Stomach (tissue), 9 donors: ENCODE measurements around the gene GRAMD2B. TPM values are rescaled to one million over a fixed set of nuclear protein-coding genes. Genes with fewer than 3 reads are reported as not detected.
A peak's percentile ranks its signal among the peaks of the same experiment; 100 is the strongest.

Experiments used
- DNase-seq, 2 donors: peaks; one replicate each; pipeline versions ENCODE4 v3.0.0 to v3.0.0-alpha.2; 2013 to 2019
- H3K27ac ChIP-seq, 5 donors: fragments of 200-600 bp in 4 of 5; sonication (generic) in 4 of 5; one replicate each; pipeline ENCODE4 v1.5.1; 2013 to 2019; ENCODE audit warnings: mild to moderate bottlenecking in 1 of 5, moderate library complexity in 1 of 5
- H3K27me3 ChIP-seq, 3 donors: fragments of 200-600 bp; sonication (generic); one replicate each; pipeline ENCODE4 v1.5.1; 2017 to 2019; ENCODE audit warnings: mixed run types in 1 of 3
- H3K36me3 ChIP-seq, 4 donors: fragments of 200-600 bp; sonication (generic); 1 replicate in 3 of 4; 2 replicates in 1 of 4; pipeline ENCODE4 v1.5.1; 2016 to 2019
- H3K4me1 ChIP-seq, 4 donors: fragments of 200-600 bp; sonication (generic); one replicate each; pipeline ENCODE4 v1.5.1; 2016 to 2019
- H3K4me3 ChIP-seq, 4 donors: fragments of 200-600 bp; sonication (generic) in 3 of 4; one replicate each; pipeline ENCODE4 v1.5.1; 2016 to 2019; ENCODE audit warnings: mild to moderate bottlenecking in 1 of 4
- H3K9me3 ChIP-seq, 4 donors: fragments of 200-600 bp; sonication (generic); one replicate each; pipeline ENCODE4 v1.5.1; 2016 to 2019
- CTCF ChIP-seq, 7 experiments: fragments of 450-650 bp in 4 of 7; fragments of 200-600 bp in 3 of 7; sonication (generic) in 3 of 7; IDR thresholded peaks; one replicate each; pipeline ENCODE4 v1.5.1; 2016 to 2019; ENCODE audit warnings: antibody characterized with exemption in 7 of 7, control low read depth in 2 of 7, mild to moderate bottlenecking in 1 of 7
- EP300 ChIP-seq: sonication (generic); formaldehyde crosslinking; IDR thresholded peaks from one replicate; pipeline ENCODE4 v1.6.1; 2017; ENCODE audit warnings: antibody characterized with exemption
- POLR2A ChIP-seq, 4 donors: fragments of 450-650 bp; IDR thresholded peaks; one replicate each; pipeline ENCODE4 v1.6.1; 2016; ENCODE audit warnings: antibody characterized with exemption in 4 of 4, control low read depth in 2 of 4, mild to moderate bottlenecking in 1 of 4, moderate library complexity in 1 of 4
- POLR2AphosphoS5 ChIP-seq, 3 donors: sonication (generic); formaldehyde crosslinking; IDR thresholded peaks; one replicate each; pipeline ENCODE4 v1.6.1; 2016; ENCODE audit warnings: antibody characterized with exemption in 3 of 3
- WGBS, 5 donors: extraction: QIAGEN DNeasy Blood & Tissue Kit in 3 of 5; methylation state at CpG; one replicate each; pipeline versions ENCODE4 v1.1.5 to v1.1.7; 2013 to 2018; 5-methylcytosine and 5-hydroxymethylcytosine counted together
- intact Hi-C: fragments of 100-400 bp; cut with DNase I; formaldehyde crosslinking; loops from one replicate; pipeline ENCODE4 v1.15.1; 2023; ENCODE audit warnings: low total_unique reads
- polyA plus RNA-seq, 3 donors: library from polyadenylated mRNA; stranded (reverse); fragments of 200-250 nt; gene quantifications; one replicate each; pipeline ENCODE4 v1.2.3, GENCODE V29; 2013
- total RNA-seq, 5 donors: library from RNA; depleted of rRNA; stranded (reverse); fragments of >200 nt; gene quantifications; one replicate each; pipeline versions ENCODE4 v1.1.0 to v1.2.3, GENCODE V29; 2014 to 2016
- donor health status: healthy with polysubstance abuse.
- donor health status: Bipolar disorder and iron deficiency.
- donor health status: healthy.

Gene GRAMD2B
- total and polyA plus RNA-seq, 8 donors = 5.7 to 69.6 (median 23.7) TPM

DNA sequence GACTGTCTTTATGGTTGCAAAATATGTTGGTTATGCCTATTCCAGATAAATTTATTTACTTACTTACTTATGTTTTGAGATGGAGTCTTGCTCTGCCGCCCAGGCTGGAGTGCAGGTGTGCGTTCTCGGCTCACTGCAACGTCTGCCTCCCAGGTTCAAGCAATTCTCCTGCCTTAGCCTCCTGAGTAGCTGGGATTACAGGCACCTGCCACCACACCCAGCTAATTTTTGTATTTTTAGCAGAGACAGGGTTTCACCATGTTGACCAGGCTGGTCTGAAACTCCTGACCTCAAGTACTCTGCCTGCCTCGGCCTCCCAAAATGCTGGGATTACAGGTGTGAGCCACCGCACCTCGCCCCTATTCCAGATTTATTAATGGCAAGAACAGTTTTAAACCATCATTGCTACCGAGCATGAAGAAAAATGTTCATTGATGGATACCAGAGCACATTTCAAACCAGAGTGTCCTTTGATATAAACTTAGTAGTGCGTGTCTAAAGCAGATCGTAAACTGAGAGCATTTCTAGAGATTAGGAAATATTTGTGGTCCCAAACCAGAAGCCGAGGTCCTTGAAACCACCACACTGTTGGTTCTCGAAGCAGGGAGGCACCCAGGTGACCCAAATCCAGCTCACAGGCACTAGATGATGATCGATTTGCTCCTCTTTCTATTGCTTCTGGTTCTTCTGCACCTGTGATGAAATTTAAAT, 85.2 kb downstream of the GRAMD2B start:
- peak overlapping the region; percentile 64 to 84 (median 76) for H3K27ac ChIP-seq
- peaks cover 3 to 26% (median 13%) of the 10 kb centered on the region in 4 donors for H3K4me1 ChIP-seq
- H3K27me3 ChIP-seq = no peaks in the 10 kb centered on the region
- 84 to 90% (median 86%) methylated on average over 13 of the region's 13 CpGs for WGBS, 5 donors
- DNase-seq = no peak
- intact Hi-C loops = no loop called here
- no peak overlapping the region for H3K4me3 ChIP-seq
- H3K36me3 ChIP-seq = no peaks in the 10 kb centered on the region
- TF ChIP-seq POLR2A (IDR thresholded peaks at IDR 0.05) = no peak
- TF ChIP-seq POLR2AphosphoS5 (IDR thresholded peaks at IDR 0.05) = no peak
- no peak for TF ChIP-seq CTCF (IDR thresholded peaks at IDR 0.05)
- TF ChIP-seq EP300 = no peak
- H3K9me3 ChIP-seq = no peaks in the 10 kb centered on the region

- peaks cover 0 to 21% (median 11%) of the 10 kb centered on the region in 4 donors for H3K4me1 ChIP-seq
- H3K27ac ChIP-seq = peak overlapping the region; percentile 64 to 84 (median 76)
- TF ChIP-seq EP300 (peak; percentile 60), POLR2A (IDR thresholded peaks at IDR 0.05) (no peak), POLR2AphosphoS5 (IDR thresholded peaks at IDR 0.05) (peak; percentile 60 to 89 (median 86)), CTCF (IDR thresholded peaks at IDR 0.05) (no peak)
- intact Hi-C loops = no loop called here
- no peaks in the 10 kb centered on the region for H3K36me3 ChIP-seq
- no peaks in the 10 kb centered on the region for H3K27me3 ChIP-seq
- DNase-seq = no peak
- no peak overlapping the region for H3K4me3 ChIP-seq
- H3K9me3 ChIP-seq = no peaks in the 10 kb centered on the region
These were observed 85.7 kb downstream of the GRAMD2B start for GRCh38 chr5:126508962-126509279.

- H3K27ac ChIP-seq = peak overlapping the region; percentile 20 to 84 (median 76)
- H3K27me3 ChIP-seq = no peaks in the 10 kb centered on the region
- TF ChIP-seq EP300 = no peak
- no peak for TF ChIP-seq POLR2A (IDR thresholded peaks at IDR 0.05)
- TF ChIP-seq CTCF (IDR thresholded peaks at IDR 0.05) = no peak
- TF ChIP-seq POLR2AphosphoS5 (IDR thresholded peaks at IDR 0.05) = no peak
- intact Hi-C loops = no loop called here
- H3K9me3 ChIP-seq = no peaks in the 10 kb centered on the region
- WGBS, 5 donors = 78 to 88% (median 81%) methylated on average over 5 of the region's 5 CpGs
- H3K4me1 ChIP-seq = peaks cover 4 to 21% (median 11%) of the 10 kb centered on the region in 4 donors
- no peaks in the 10 kb centered on the region for H3K36me3 ChIP-seq
- no peak overlapping the region for H3K4me3 ChIP-seq
- DNase-seq = no peak
These were observed 86.1 kb downstream of the GRAMD2B start for GRCh38 chr5:126509339-126509738.

DNA sequence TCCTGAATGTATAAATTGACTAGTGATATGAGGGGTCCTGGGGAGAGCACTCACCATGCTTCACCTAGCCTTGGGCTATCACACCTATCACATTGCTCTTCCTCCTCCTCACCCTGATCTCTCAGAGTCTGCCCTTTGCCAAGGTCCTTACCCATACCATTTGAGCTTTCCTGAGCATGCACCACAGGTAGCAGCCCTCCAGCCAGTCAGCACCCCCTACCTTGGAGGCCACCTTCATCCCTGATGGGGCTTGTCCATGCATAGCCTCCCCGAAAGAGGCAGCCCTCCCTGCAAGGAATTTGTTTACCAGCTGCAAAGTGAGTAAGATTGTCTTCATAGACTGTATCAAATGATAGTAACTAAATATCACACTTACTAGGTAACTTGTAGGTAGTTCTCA, 88.8 kb downstream of the GRAMD2B start:
- WGBS, 5 donors = 95 to 100% (median 100%) methylated on average over 1 of the region's 1 CpG
- H3K27ac ChIP-seq = peak overlapping the region in 1 of 5 donors; percentile 74
- H3K4me3 ChIP-seq = no peak overlapping the region
- no peaks in the 10 kb centered on the region for H3K36me3 ChIP-seq
- TF ChIP-seq CTCF (IDR thresholded peaks at IDR 0.05) (no peak), POLR2A (IDR thresholded peaks at IDR 0.05) (no peak), EP300 (no peak), POLR2AphosphoS5 (IDR thresholded peaks at IDR 0.05) (no peak)
- no peaks in the 10 kb centered on the region for H3K9me3 ChIP-seq
- H3K27me3 ChIP-seq = no peaks in the 10 kb centered on the region
- DNase-seq = no peak
- intact Hi-C loops = no loop called here
- peaks cover 5 to 22% (median 12%) of the 10 kb centered on the region in 4 donors for H3K4me1 ChIP-seq
